Measurements from ENCODE around the gene RCSD1. TPM values are rescaled to one million over a fixed set of nuclear protein-coding genes. Genes with fewer than 3 reads are reported as not detected.

RCSD1 gene
- total RNA-seq, 1 donor from 2014 or later: 39.5 TPM

GRCh38 chr1:167594822-167595221, 35.2 kb upstream of the RCSD1 start:
- Mint-ChIP-seq H3K36me3 (ENCODE audit: low read depth, unreplicated experiment) (peaks cover 6% of the 10 kb centered on the region), H3K27me3 (ENCODE audit: unreplicated experiment) (peaks cover under 1% of the 10 kb centered on the region), H3K27ac (ENCODE audit: unreplicated experiment) (no peak overlapping the region)

GRCh38 chr1:167599957-167600581, 30.0 kb upstream of the RCSD1 start:
- Mint-ChIP-seq H3K27me3 (ENCODE audit: unreplicated experiment) (peaks cover 4% of the 10 kb centered on the region), H3K9me3 (ENCODE audit: unreplicated experiment) (no peaks in the 10 kb centered on the region), H3K36me3 (ENCODE audit: low read depth, unreplicated experiment) (peaks cover 10% of the 10 kb centered on the region), H3K4me1 (ENCODE audit: unreplicated experiment) (peaks cover 31% of the 10 kb centered on the region), H3K27ac (ENCODE audit: unreplicated experiment) (peak overlapping the region; percentile 61), H3K4me3 (ENCODE audit: unreplicated experiment) (peak overlapping the region; percentile 13)
- peak; percentile 14 for DNase-seq (ENCODE audit: low spot score)
- TF ChIP-seq CTCF (IDR thresholded peaks at IDR 0.05; ENCODE audit: unreplicated experiment): no peak

More at GRCh38 chr1:167594822-167595221, 35.2 kb upstream of the RCSD1 start:
- Mint-ChIP-seq H3K4me1 (ENCODE audit: unreplicated experiment) (peaks cover 5% of the 10 kb centered on the region), H3K9me3 (ENCODE audit: unreplicated experiment) (no peaks in the 10 kb centered on the region), H3K4me3 (ENCODE audit: unreplicated experiment) (no peak overlapping the region)
- no peak for TF ChIP-seq CTCF (IDR thresholded peaks at IDR 0.05; ENCODE audit: unreplicated experiment)
- DNase-seq (ENCODE audit: low spot score): no peak

- Mint-ChIP-seq H3K27me3 (ENCODE audit: unreplicated experiment) (peaks cover 4% of the 10 kb centered on the region), H3K36me3 (ENCODE audit: low read depth, unreplicated experiment) (peaks cover 11% of the 10 kb centered on the region), H3K4me1 (ENCODE audit: unreplicated experiment) (peaks cover 31% of the 10 kb centered on the region), H3K27ac (ENCODE audit: unreplicated experiment) (no peak overlapping the region), H3K4me3 (ENCODE audit: unreplicated experiment) (no peak overlapping the region), H3K9me3 (ENCODE audit: unreplicated experiment) (peaks cover under 1% of the 10 kb centered on the region)
- DNase-seq (ENCODE audit: low spot score): no peak
- TF ChIP-seq CTCF (IDR thresholded peaks at IDR 0.05; ENCODE audit: unreplicated experiment): no peak
Observed at GRCh38 chr1:167601442-167602383, 28.3 kb upstream of the RCSD1 start.

- Mint-ChIP-seq H3K27me3 (ENCODE audit: unreplicated experiment) (peaks cover 7% of the 10 kb centered on the region), H3K36me3 (ENCODE audit: low read depth, unreplicated experiment) (peaks cover 12% of the 10 kb centered on the region), H3K4me1 (ENCODE audit: unreplicated experiment) (peaks cover 31% of the 10 kb centered on the region), H3K4me3 (ENCODE audit: unreplicated experiment) (no peak overlapping the region), H3K9me3 (ENCODE audit: unreplicated experiment) (peaks cover 7% of the 10 kb centered on the region), H3K27ac (ENCODE audit: unreplicated experiment) (no peak overlapping the region)
- DNase-seq (ENCODE audit: low spot score): no peak
- no peak for TF ChIP-seq CTCF (IDR thresholded peaks at IDR 0.05; ENCODE audit: unreplicated experiment)
Observed at GRCh38 chr1:167602840-167603239, 27.2 kb upstream of the RCSD1 start.

Measured in endothelial cell (in vitro differentiated cells).